ENCODE results near the gene SH3PXD2B. TPM values are rescaled to one million over a fixed set of nuclear protein-coding genes. Genes with fewer than 3 reads are reported as not detected.
"Not testable (repeated sequence)": the region's sequence is repeated elsewhere in the genome, so short reads cannot be mapped to it uniquely, and the experiment has no call there.

SH3PXD2B gene
- total RNA-seq, 1 donor from 2014 or later: 39.8 TPM

DNA sequence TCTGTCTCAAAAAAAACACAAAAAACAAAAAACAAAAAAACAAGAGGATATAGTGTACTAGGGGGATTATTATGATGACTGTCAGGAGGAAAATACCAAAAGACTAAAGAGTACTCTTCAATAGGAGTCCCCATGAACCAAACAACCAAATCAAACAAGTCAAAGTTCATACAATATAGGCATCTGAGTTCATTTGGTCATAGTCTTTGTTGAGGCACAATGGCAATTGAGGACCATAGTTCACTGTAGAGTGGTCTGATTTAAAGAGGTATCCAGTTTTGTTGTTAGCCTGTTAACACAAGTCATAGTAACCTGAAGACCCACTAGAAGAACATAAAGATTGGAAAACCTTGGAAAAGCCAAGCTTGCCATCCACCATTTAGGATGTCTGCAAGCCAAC is 159.5 kb downstream of the SH3PXD2B start:
- no peak for DNase-seq (ENCODE audit: low spot score)

GRCh38 chr5:172293745-172294342 is 160.5 kb downstream of the SH3PXD2B start:
- no peak for DNase-seq (ENCODE audit: low spot score)

DNA sequence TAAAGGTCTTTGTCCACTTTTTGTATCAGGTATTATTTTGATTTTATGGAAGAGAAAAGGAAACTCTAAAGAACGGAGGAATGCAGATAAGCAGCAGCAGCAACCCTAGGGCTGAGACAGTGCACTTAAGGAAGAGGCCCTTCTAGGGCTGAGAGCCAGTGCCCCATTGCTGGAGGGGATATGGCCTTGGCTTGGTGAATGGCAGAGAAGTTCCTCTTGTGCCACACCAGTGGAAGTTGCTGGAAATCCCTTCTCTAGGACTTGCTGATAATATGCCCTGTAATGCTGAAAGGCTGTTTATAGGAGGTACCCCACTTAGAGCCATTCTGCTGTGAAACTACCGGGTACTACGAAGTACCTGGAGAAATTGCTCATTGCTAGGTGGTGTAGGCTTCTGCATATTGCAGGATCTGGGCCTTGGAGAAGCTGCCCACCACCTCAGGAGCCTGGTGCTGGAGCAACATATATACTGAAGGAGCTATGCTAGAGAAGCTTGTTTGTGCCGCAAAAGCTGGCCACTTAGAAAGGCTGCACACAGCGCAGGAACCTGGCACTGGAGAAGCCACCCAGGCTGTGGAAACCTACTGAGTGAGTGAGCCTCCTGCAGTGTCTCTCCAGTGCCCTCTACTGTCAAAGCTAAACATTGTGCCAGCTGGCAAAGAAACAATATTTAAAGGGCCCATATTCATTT is 161.1 kb downstream of the SH3PXD2B start:
- DNase-seq (ENCODE audit: low spot score): peak; percentile 70

- not testable (repeated sequence) for DNase-seq (ENCODE audit: low spot score)
Observed at GRCh38 chr5:172291837-172292236, 162.5 kb downstream of the SH3PXD2B start.

- DNase-seq (ENCODE audit: low spot score): no peak
Observed at GRCh38 chr5:172288465-172288864, 165.9 kb downstream of the SH3PXD2B start.

DNA sequence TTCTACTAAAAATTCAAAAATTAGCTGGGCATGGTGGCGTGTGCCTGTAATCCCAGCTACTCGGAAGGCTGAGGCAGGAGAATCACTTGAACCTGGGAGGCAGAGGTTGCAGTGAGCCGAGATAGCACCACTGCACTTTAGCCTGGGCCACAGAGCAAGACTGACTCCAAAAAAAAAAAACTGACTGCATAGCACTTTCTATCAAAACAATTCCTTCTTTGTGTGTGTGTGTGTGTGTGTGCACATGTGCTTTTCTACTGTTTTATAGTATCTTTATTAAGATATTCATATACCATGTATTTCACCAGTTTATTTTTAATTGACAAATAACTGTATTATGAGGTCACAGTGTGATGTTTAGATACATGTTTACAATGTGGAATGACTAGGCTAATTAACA is 167.2 kb downstream of the SH3PXD2B start:
- DNase-seq (ENCODE audit: low spot score): not testable (repeated sequence)

DNA sequence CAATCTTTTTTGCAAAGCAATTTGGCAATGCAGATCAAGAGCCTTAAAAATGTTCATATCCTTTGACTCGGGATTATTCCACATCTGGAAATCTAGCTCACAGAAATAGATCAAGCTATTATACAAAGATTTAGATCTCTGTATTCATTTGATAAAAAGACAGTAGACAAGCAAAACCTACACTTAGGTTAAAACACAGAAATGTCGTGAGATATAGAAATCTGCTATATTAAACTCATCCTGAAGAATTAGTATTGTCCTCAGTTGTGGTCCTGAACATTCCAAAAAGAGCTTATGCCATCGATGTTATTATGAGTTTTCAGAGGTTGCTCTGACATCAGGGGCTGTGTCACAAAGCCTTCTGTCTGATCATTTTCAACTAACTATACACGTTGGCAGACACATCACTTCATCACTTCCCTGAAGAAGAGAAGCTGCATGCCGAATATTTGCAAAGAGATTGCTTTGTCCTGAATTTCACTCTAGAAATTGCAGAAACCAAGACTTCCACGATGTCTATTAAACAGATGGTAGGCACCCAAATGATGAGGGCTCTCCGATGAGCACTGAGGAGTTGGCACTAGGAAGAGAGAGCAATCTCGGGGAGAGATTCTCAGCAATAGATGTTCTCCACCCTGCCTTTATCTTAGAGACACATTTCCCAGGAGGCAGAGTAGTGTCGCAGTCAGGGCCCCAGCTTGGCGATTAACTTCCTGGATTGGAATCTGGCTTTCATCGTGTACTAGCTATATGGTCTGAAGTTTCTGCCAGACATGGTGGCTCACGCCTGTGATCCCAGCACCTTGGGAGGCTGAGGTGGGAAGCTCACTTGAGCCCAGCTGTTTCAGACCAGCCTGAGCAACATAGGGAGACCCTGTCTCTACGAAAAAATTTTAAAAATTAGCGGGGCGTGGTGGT is 168.8 kb downstream of the SH3PXD2B start:
- no peak for DNase-seq (ENCODE audit: low spot score)

DNA sequence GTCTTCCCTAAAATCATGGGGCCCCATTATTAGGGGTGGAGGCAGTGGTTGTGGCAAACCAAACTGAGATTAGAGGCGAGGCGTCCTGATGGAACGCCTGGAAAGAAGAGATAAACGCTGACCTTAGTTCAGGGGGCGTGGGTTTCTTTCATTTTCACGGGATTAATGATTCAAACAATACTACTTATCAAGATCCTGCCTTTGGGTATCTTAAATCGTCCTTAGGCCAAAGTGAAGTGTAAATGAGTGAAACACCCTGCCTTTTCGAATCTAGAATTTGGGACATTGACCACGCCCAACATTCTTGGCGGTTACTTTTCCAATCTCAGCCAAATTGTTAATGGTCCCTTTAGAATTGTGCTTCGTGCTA is 169.7 kb downstream of the SH3PXD2B start:
- no peak for DNase-seq (ENCODE audit: low spot score)

- peak; percentile 86 for DNase-seq (ENCODE audit: low spot score)
Observed at GRCh38 chr5:172283862-172284610, 170.3 kb downstream of the SH3PXD2B start.

DNA sequence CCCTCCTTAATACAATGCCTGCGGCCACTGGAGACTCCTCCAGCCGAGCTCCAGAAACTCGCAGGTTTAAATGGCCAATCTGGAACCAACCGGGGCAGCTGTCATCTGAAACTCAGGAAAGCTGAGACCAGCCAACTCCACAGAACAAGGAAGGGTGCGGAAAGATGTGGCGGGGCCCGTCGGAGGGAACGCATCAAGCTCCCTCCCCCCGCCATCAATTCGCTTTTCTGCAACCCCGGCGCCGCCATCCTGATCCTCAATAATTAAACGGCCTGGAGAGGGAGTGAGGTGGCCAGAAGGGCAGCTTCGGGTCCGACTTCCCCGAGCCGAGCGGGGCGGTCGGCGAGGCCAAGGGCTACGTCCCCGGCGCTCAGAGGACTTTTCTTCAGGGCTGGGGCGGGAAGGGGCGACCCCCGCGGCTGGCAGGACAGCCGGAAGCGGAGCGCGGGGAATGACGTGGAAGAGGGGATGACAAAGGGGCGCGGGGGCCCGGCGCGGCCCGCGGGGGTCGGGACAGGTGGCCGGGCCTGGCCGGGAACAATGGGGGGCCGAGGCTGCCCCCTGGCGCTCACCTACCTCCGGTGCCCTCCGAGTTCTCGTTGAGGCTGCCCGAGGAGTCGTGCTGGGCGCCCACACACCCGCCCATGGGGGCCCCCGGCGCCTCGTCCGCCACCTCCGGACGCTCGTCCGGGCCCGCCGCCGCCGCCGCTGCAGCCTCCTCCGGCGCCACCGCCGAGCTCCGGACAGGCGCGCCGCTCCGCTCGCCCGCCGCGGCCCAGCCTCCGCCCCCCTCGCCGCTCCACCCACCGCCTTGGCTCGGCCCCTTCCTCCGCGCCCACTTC is 171.1 kb downstream of the SH3PXD2B start, which contains the start of gene UBTD2:
UBTD2 (minus strand) TSS at position 745 of the 842 bp plus-strand sequence; CDS start at position 646, 99 bp downstream.
- peak; percentile 88 for DNase-seq (ENCODE audit: low spot score)

- DNase-seq (ENCODE audit: low spot score): no peak
Observed at GRCh38 chr5:172282272-172283019, 171.9 kb downstream of the SH3PXD2B start.

- no peak for DNase-seq (ENCODE audit: low spot score)
Observed at GRCh38 chr5:172281346-172281745, 173.0 kb downstream of the SH3PXD2B start.

DNA sequence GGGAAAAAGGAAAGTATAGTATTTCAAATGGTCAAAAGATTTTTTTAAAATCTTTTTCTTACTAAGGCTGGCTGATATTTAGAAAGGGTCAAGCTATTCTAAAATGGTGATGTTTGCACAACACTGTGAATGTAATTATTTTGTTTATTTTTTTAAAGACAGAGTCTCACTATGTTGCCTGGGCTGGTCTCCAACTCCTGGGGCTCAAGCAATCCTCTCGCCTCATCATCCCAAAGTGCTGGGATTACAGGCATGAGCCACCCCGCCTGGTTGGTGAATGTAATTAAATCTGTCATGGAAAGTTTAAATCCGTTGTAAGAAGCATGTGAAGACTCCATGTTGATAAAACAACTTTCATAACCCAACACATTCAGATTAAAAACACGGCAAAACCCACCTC is 173.4 kb downstream of the SH3PXD2B start:
- DNase-seq (ENCODE audit: low spot score): no peak

GRCh38 chr5:172280317-172280716 is 174.0 kb downstream of the SH3PXD2B start:
- DNase-seq (ENCODE audit: low spot score): no peak

- DNase-seq (ENCODE audit: low spot score): no peak
Observed at GRCh38 chr5:172278356-172278755, 176.0 kb downstream of the SH3PXD2B start.

DNA sequence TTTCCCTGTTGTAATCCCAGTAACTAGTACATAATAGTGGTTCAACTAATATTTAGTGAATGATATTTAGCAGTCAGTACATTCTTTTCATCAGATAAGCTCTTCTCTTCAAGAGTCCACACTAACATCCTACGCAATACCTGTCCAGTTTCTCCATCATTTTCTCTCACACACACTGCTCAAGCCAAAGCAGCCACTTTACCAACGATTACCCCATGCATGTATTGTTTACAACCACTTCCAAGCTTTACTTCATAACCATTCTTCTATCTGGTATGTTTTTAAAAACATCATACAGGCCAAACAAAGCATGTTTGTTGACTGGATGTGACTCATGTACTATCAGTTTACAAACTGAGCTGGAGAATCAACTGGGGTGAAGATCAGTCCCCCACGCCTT is 178.1 kb downstream of the SH3PXD2B start:
- no peak for DNase-seq (ENCODE audit: low spot score)

Data from ureter (tissue), 1 donor.